PFSK-1 (cell line): ENCODE results near the gene JMJD1C.

Experiments used
- FOXP2 ChIP-seq: optimal IDR thresholded peaks from 2 replicates; pipeline ENCODE3; 2011; ENCODE audit warnings: borderline replicate concordance, control low read depth, inconsistent platforms; ENCODE audit not compliant: insufficient read depth; ENCODE audit errors: extremely low read length, extremely low read depth
- POLR2AphosphoS5 ChIP-seq: IDR thresholded peaks from 2 replicates; pipeline ENCODE4 v1.6.1; 2012; ENCODE audit warnings: low read depth, mild to moderate bottlenecking, control low read depth, low read length, moderate library complexity
- SIN3A ChIP-seq: IDR thresholded peaks from 2 replicates; pipeline ENCODE4 v1.6.1; 2012; ENCODE audit warnings: mild to moderate bottlenecking, low read length, moderate library complexity, borderline replicate concordance; ENCODE audit not compliant: insufficient read depth
- TAF1 ChIP-seq: IDR thresholded peaks from 2 replicates; pipeline ENCODE4 v1.6.1; 2012; ENCODE audit warnings: low read length, control low read depth, borderline replicate concordance; ENCODE audit not compliant: insufficient read depth
- TF ChIP-seq, protein P1 (sequence below), 2 experiments: IDR thresholded peaks; 2 replicates each; pipeline versions ENCODE4 v1.6.1 to v1.8.0; 2011 to 2012; ENCODE audit warnings: low read depth in 2 of 2, low read length in 2 of 2, control low read depth in 1 of 2, inconsistent platforms in 1 of 2, mild to moderate bottlenecking in 1 of 2, moderate library complexity in 1 of 2; ENCODE audit not compliant: insufficient read depth in 1 of 2

JMJD1C gene

DNA sequence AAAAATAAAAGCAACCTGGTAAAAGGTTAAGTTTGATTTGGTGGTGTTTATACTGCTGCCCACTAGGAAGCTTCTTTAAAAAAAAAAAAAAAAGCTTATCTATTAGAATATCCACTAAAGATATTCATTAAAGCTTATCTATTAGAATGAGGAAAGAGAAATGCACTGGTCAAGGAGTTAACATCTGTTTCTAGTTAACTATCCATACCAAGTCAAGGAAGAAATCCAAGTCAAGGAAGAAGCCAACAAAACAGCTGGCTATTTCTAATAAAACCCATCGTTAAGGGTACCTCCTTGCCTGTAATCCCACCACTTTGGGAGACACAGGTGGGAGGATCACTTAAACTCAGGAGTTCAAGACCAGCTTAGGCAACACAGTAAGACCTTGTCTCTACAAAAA lies 82.6 kb downstream of the JMJD1C start:
- no peak for TF ChIP-seq SIN3A
- no peak for TF ChIP-seq FOXP2
- no peak for TF ChIP-seq TAF1
- TF ChIP-seq, protein P1, sequence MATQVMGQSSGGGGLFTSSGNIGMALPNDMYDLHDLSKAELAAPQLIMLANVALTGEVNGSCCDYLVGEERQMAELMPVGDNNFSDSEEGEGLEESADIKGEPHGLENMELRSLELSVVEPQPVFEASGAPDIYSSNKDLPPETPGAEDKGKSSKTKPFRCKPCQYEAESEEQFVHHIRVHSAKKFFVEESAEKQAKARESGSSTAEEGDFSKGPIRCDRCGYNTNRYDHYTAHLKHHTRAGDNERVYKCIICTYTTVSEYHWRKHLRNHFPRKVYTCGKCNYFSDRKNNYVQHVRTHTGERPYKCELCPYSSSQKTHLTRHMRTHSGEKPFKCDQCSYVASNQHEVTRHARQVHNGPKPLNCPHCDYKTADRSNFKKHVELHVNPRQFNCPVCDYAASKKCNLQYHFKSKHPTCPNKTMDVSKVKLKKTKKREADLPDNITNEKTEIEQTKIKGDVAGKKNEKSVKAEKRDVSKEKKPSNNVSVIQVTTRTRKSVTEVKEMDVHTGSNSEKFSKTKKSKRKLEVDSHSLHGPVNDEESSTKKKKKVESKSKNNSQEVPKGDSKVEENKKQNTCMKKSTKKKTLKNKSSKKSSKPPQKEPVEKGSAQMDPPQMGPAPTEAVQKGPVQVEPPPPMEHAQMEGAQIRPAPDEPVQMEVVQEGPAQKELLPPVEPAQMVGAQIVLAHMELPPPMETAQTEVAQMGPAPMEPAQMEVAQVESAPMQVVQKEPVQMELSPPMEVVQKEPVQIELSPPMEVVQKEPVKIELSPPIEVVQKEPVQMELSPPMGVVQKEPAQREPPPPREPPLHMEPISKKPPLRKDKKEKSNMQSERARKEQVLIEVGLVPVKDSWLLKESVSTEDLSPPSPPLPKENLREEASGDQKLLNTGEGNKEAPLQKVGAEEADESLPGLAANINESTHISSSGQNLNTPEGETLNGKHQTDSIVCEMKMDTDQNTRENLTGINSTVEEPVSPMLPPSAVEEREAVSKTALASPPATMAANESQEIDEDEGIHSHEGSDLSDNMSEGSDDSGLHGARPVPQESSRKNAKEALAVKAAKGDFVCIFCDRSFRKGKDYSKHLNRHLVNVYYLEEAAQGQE (IDR thresholded peaks at IDR 0.05; ENCODE audit: insufficient read depth in 1 of 2, low read depth in 2 of 2, low read length in 2 of 2) = no peak
- TF ChIP-seq POLR2AphosphoS5 = no peak

GRCh38 chr10:63382066-63382465 lies 83.7 kb downstream of the JMJD1C start:
- TF ChIP-seq FOXP2 = no peak
- no peak for TF ChIP-seq SIN3A
- TF ChIP-seq, protein P1 (IDR thresholded peaks at IDR 0.05; ENCODE audit: insufficient read depth in 1 of 2, low read depth in 2 of 2, low read length in 2 of 2) = no peak
- TF ChIP-seq POLR2AphosphoS5 = no peak

GRCh38 chr10:63376560-63377304 lies 89.0 kb downstream of the JMJD1C start:
- TF ChIP-seq TAF1 (no peak), POLR2AphosphoS5 (no peak), SIN3A (no peak), FOXP2 (no peak)
- TF ChIP-seq, protein P1 (IDR thresholded peaks at IDR 0.05; ENCODE audit: insufficient read depth in 1 of 2, low read depth in 2 of 2, low read length in 2 of 2) = no peak

DNA sequence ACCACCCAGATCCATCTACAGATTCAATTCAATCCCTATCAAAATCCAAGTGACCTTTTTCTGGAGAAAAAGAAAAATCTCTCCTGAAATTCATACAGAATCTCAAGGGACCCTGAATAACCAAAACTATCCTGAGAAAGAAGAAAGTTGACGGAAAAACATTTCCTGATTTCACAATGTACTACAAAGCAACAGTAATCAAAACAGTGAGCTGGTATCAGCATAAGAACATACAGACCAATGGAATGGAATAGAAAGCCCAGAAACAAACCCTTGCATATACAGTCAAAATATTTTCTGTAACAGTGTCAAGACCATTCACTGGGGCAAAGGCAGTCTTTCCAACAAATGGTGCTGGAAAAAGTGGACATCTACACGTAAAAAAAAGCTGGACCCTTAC lies 89.9 kb downstream of the JMJD1C start:
- TF ChIP-seq FOXP2 (no peak), SIN3A (no peak), POLR2AphosphoS5 (no peak), TAF1 (no peak)
- TF ChIP-seq, protein P1 (IDR thresholded peaks at IDR 0.05; ENCODE audit: insufficient read depth in 1 of 2, low read depth in 2 of 2, low read length in 2 of 2) = no peak
